ENCODE measurements around the gene ERICH3.

DNA sequence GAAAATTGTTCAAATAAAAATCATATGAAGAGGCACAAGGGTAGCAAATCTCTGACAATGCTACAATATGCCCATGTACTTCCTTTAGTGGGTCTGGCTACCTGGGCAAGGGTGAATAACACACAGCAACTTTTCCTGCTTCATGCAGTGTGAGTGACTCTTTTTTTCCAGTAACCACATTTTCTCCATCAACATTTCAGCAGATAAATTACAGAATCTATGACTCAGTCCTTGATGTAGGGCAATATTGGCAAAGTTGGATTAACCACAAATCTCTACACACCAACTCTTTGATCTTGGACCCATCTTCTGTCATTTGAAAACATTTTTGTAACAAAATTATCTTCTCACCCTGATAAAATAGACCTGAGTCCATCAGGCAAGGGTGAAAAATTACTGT lies 31.7 kb downstream of the ERICH3 start:
- TF ChIP-seq, protein P1, sequence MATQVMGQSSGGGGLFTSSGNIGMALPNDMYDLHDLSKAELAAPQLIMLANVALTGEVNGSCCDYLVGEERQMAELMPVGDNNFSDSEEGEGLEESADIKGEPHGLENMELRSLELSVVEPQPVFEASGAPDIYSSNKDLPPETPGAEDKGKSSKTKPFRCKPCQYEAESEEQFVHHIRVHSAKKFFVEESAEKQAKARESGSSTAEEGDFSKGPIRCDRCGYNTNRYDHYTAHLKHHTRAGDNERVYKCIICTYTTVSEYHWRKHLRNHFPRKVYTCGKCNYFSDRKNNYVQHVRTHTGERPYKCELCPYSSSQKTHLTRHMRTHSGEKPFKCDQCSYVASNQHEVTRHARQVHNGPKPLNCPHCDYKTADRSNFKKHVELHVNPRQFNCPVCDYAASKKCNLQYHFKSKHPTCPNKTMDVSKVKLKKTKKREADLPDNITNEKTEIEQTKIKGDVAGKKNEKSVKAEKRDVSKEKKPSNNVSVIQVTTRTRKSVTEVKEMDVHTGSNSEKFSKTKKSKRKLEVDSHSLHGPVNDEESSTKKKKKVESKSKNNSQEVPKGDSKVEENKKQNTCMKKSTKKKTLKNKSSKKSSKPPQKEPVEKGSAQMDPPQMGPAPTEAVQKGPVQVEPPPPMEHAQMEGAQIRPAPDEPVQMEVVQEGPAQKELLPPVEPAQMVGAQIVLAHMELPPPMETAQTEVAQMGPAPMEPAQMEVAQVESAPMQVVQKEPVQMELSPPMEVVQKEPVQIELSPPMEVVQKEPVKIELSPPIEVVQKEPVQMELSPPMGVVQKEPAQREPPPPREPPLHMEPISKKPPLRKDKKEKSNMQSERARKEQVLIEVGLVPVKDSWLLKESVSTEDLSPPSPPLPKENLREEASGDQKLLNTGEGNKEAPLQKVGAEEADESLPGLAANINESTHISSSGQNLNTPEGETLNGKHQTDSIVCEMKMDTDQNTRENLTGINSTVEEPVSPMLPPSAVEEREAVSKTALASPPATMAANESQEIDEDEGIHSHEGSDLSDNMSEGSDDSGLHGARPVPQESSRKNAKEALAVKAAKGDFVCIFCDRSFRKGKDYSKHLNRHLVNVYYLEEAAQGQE (IDR thresholded peaks at IDR 0.05), result no peak
- TF ChIP-seq, protein P2, sequence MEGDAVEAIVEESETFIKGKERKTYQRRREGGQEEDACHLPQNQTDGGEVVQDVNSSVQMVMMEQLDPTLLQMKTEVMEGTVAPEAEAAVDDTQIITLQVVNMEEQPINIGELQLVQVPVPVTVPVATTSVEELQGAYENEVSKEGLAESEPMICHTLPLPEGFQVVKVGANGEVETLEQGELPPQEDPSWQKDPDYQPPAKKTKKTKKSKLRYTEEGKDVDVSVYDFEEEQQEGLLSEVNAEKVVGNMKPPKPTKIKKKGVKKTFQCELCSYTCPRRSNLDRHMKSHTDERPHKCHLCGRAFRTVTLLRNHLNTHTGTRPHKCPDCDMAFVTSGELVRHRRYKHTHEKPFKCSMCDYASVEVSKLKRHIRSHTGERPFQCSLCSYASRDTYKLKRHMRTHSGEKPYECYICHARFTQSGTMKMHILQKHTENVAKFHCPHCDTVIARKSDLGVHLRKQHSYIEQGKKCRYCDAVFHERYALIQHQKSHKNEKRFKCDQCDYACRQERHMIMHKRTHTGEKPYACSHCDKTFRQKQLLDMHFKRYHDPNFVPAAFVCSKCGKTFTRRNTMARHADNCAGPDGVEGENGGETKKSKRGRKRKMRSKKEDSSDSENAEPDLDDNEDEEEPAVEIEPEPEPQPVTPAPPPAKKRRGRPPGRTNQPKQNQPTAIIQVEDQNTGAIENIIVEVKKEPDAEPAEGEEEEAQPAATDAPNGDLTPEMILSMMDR (IDR thresholded peaks at IDR 0.05; ENCODE audit: low read depth, low read length, missing input control), result no peak
- TF ChIP-seq SP1 (IDR thresholded peaks at IDR 0.05), result no peak
- TF ChIP-seq GABPA (IDR thresholded peaks at IDR 0.05 in 1 of 2, conservative IDR thresholded peaks at IDR 0.05 in 1 of 2), result no peak
- no peak for TF ChIP-seq YY1 (IDR thresholded peaks at IDR 0.05)

All from liver (tissue), 3 donors.